Activated CD4-positive, alpha-beta T cell treated with anti-CD3 and anti-CD28 coated beads, Interleukin-2, amount 10 ng/mL, durations not matched to agents 7 days and 5 days (primary cell): Measurements from ENCODE around the gene PDE4DIP. TPM values are rescaled to one million over a fixed set of nuclear protein-coding genes. Genes with fewer than 3 reads are reported as not detected.
"Not testable (repeated sequence)": the region's sequence is repeated elsewhere in the genome, so short reads cannot be mapped to it uniquely, and the experiment has no call there.

Experiments used
- CTCF ChIA-PET: fragments of 350-600 bp; sonication (Branson Sonifier 250); formaldehyde crosslinking; loops from one replicate; lab custom pipeline; 2021; ENCODE audit warnings: antibody characterized with exemption; lab: Charles Lee
- POLR2A ChIA-PET: fragments of 350-600 bp; sonication (Branson Sonifier 250); formaldehyde crosslinking; loops from one replicate; lab custom pipeline; 2021; ENCODE audit warnings: antibody characterized with exemption; lab: Charles Lee
- DNase-seq: peaks from one replicate; pipeline ENCODE4 v3.0.0-alpha.2; 2020
- H3K27ac Mint-ChIP-seq: one replicate; pipeline ENCODE4 v1.8.0; 2021; ENCODE audit warnings: mild to moderate bottlenecking, moderate library complexity, mixed read lengths
- H3K27me3 Mint-ChIP-seq: one replicate; pipeline ENCODE4 v1.8.0; 2021; ENCODE audit warnings: mixed read lengths
- H3K36me3 Mint-ChIP-seq: one replicate; pipeline ENCODE4 v1.8.0; 2021; ENCODE audit warnings: low read depth, mixed read lengths
- H3K4me1 Mint-ChIP-seq: one replicate; pipeline ENCODE4 v1.8.0; 2021; ENCODE audit warnings: mixed read lengths
- H3K4me3 Mint-ChIP-seq: one replicate; pipeline ENCODE4 v1.8.0; 2021; ENCODE audit warnings: mild to moderate bottlenecking, moderate library complexity, mixed read lengths
- H3K9me3 Mint-ChIP-seq: one replicate; pipeline ENCODE4 v1.8.0; 2021; ENCODE audit warnings: mixed read lengths
- total RNA-seq, 2 experiments: library from RNA; stranded (reverse); gene quantifications; one replicate each; pipeline ENCODE4 v1.2.3, GENCODE V29; 2021

The PDE4DIP gene
- total RNA-seq, 2 experiments from 2014 or later, result 30.2 to 30.6 TPM

GRCh38 chr1:148989378-148989777 is 145.2 kb downstream of the PDE4DIP start:
- H3K4me3 Mint-ChIP-seq, result not testable (repeated sequence)

GRCh38 chr1:148990233-148990788 is 146.1 kb downstream of the PDE4DIP start:
- peaks cover 14% of the 10 kb centered on the region for H3K27me3 Mint-ChIP-seq
- H3K9me3 Mint-ChIP-seq, H3K4me3 Mint-ChIP-seq, H3K27ac Mint-ChIP-seq, H3K36me3 Mint-ChIP-seq, H3K4me1 Mint-ChIP-seq, DNase-seq, POLR2A ChIA-PET: not testable (repeated sequence)
- CTCF ChIA-PET, result interaction anchor here (1.4 kb wide), 1 partner anchor 11 kb away, joined by 3 read pairs; no protein-coding TSS in a partner anchor

More at GRCh38 chr1:148989378-148989777, 145.2 kb downstream of the PDE4DIP start:
- POLR2A ChIA-PET, H3K27ac Mint-ChIP-seq, DNase-seq, H3K9me3 Mint-ChIP-seq, H3K36me3 Mint-ChIP-seq, H3K4me1 Mint-ChIP-seq: not testable (repeated sequence)
- peaks cover 14% of the 10 kb centered on the region for H3K27me3 Mint-ChIP-seq
- CTCF ChIA-PET, result interaction anchor here (1.4 kb wide), 1 partner anchor 10 kb away, joined by 3 read pairs; no protein-coding TSS in a partner anchor

GRCh38 chr1:148991818-148992217 is 147.6 kb downstream of the PDE4DIP start:
- H3K4me3 Mint-ChIP-seq, CTCF ChIA-PET, H3K9me3 Mint-ChIP-seq, POLR2A ChIA-PET, DNase-seq, H3K27ac Mint-ChIP-seq, H3K4me1 Mint-ChIP-seq, H3K36me3 Mint-ChIP-seq: not testable (repeated sequence)
- H3K27me3 Mint-ChIP-seq, result peaks cover 14% of the 10 kb centered on the region

GRCh38 chr1:148992364-148992763 is 148.1 kb downstream of the PDE4DIP start:
- H3K4me1 Mint-ChIP-seq, CTCF ChIA-PET: not testable (repeated sequence)

GRCh38 chr1:148996449-148997224 is 152.4 kb downstream of the PDE4DIP start:
- POLR2A ChIA-PET, H3K27ac Mint-ChIP-seq, H3K27me3 Mint-ChIP-seq, H3K4me3 Mint-ChIP-seq, H3K36me3 Mint-ChIP-seq, H3K9me3 Mint-ChIP-seq, H3K4me1 Mint-ChIP-seq, DNase-seq, CTCF ChIA-PET: not testable (repeated sequence)

More at GRCh38 chr1:148992364-148992763, 148.1 kb downstream of the PDE4DIP start:
- H3K9me3 Mint-ChIP-seq, DNase-seq, H3K4me3 Mint-ChIP-seq, POLR2A ChIA-PET, H3K36me3 Mint-ChIP-seq, H3K27ac Mint-ChIP-seq: not testable (repeated sequence)
- peaks cover 14% of the 10 kb centered on the region for H3K27me3 Mint-ChIP-seq

GRCh38 chr1:148997405-148997804 is 153.2 kb downstream of the PDE4DIP start:
- DNase-seq, H3K9me3 Mint-ChIP-seq, H3K36me3 Mint-ChIP-seq, POLR2A ChIA-PET, H3K4me1 Mint-ChIP-seq, H3K27me3 Mint-ChIP-seq, CTCF ChIA-PET, H3K4me3 Mint-ChIP-seq, H3K27ac Mint-ChIP-seq: not testable (repeated sequence)

GRCh38 chr1:149002664-149003063 is 158.4 kb downstream of the PDE4DIP start:
- POLR2A ChIA-PET, DNase-seq, H3K9me3 Mint-ChIP-seq, H3K4me1 Mint-ChIP-seq, H3K4me3 Mint-ChIP-seq, H3K36me3 Mint-ChIP-seq, H3K27me3 Mint-ChIP-seq, H3K27ac Mint-ChIP-seq, CTCF ChIA-PET: not testable (repeated sequence)

GRCh38 chr1:149008326-149008725 is 164.1 kb downstream of the PDE4DIP start:
- H3K4me1 Mint-ChIP-seq, H3K9me3 Mint-ChIP-seq, H3K27ac Mint-ChIP-seq, CTCF ChIA-PET, H3K4me3 Mint-ChIP-seq, H3K36me3 Mint-ChIP-seq, H3K27me3 Mint-ChIP-seq, DNase-seq, POLR2A ChIA-PET: not testable (repeated sequence)

GRCh38 chr1:149008769-149009168 is 164.5 kb downstream of the PDE4DIP start:
- DNase-seq, H3K27me3 Mint-ChIP-seq, H3K4me1 Mint-ChIP-seq, CTCF ChIA-PET, H3K36me3 Mint-ChIP-seq, H3K4me3 Mint-ChIP-seq, H3K27ac Mint-ChIP-seq, H3K9me3 Mint-ChIP-seq, POLR2A ChIA-PET: not testable (repeated sequence)

- not testable (repeated sequence) for H3K4me3 Mint-ChIP-seq
Measured at GRCh38 chr1:149009761-149010160, 165.5 kb downstream of the PDE4DIP start.

GRCh38 chr1:149012599-149012998 is 168.4 kb downstream of the PDE4DIP start:
- H3K4me3 Mint-ChIP-seq, H3K27me3 Mint-ChIP-seq, CTCF ChIA-PET, DNase-seq, POLR2A ChIA-PET, H3K9me3 Mint-ChIP-seq, H3K27ac Mint-ChIP-seq, H3K4me1 Mint-ChIP-seq, H3K36me3 Mint-ChIP-seq: not testable (repeated sequence)

More at GRCh38 chr1:149009761-149010160, 165.5 kb downstream of the PDE4DIP start:
- DNase-seq, H3K9me3 Mint-ChIP-seq, H3K27me3 Mint-ChIP-seq, H3K27ac Mint-ChIP-seq, H3K4me1 Mint-ChIP-seq, POLR2A ChIA-PET, CTCF ChIA-PET, H3K36me3 Mint-ChIP-seq: not testable (repeated sequence)

- POLR2A ChIA-PET, H3K27ac Mint-ChIP-seq, H3K27me3 Mint-ChIP-seq, H3K4me1 Mint-ChIP-seq, H3K9me3 Mint-ChIP-seq, H3K4me3 Mint-ChIP-seq, H3K36me3 Mint-ChIP-seq, CTCF ChIA-PET, DNase-seq: not testable (repeated sequence)
Measured at GRCh38 chr1:149013513-149013912, 169.3 kb downstream of the PDE4DIP start.

- DNase-seq, H3K27me3 Mint-ChIP-seq, CTCF ChIA-PET, H3K9me3 Mint-ChIP-seq, POLR2A ChIA-PET, H3K4me1 Mint-ChIP-seq, H3K27ac Mint-ChIP-seq, H3K36me3 Mint-ChIP-seq, H3K4me3 Mint-ChIP-seq: not testable (repeated sequence)
Measured at GRCh38 chr1:149015522-149015921, 171.3 kb downstream of the PDE4DIP start.
